H1 (cell line): Measurements from ENCODE around the gene PAOX. TPM values are rescaled to one million over a fixed set of nuclear protein-coding genes. Genes with fewer than 3 reads are reported as not detected.

ENCODE experiments used
- GABPA ChIP-seq: IDR thresholded peaks from 2 replicates; pipeline ENCODE4 v1.6.1; 2011; ENCODE audit warnings: mild to moderate bottlenecking, low read length, moderate library complexity, borderline replicate concordance; ENCODE audit not compliant: insufficient read depth
- SP1 ChIP-seq: IDR thresholded peaks from 2 replicates; pipeline ENCODE4 v1.6.1; 2011; ENCODE audit warnings: low read depth, low read length
- polyA plus RNA-seq, 7 experiments: library from polyadenylated mRNA; depleted of rRNA in 3 of 7; stranded (reverse) in 5 of 7; unstranded in 2 of 7; fragments of >200 nt in 5 of 7; fragments of 200-250 nt in 2 of 7; gene quantifications; 1 replicate in 5 of 7; 2 replicates in 1 of 7; 4 replicates in 1 of 7; pipeline versions ENCODE4 v1.2.1 to v1.2.3, GENCODE V29; 2011 to 2013; ENCODE audit warnings: missing spikeins in 2 of 7, mixed read lengths in 2 of 7
- total RNA-seq: library from RNA; stranded (reverse); fragmentation: NEBNext Ultra II Directional; extraction: Animal tissue kit (Norgen Biotek cat#: 25700); gene quantifications from 2 replicates; pipeline ENCODE4 v1.2.1, GENCODE V29; 2021

Gene PAOX
- total and polyA plus RNA-seq, 2 of the 8 experiments (the other 6 are each of a cell fraction or from before 2014, with no cell fraction given) = 3.7 to 4.3 TPM

DNA sequence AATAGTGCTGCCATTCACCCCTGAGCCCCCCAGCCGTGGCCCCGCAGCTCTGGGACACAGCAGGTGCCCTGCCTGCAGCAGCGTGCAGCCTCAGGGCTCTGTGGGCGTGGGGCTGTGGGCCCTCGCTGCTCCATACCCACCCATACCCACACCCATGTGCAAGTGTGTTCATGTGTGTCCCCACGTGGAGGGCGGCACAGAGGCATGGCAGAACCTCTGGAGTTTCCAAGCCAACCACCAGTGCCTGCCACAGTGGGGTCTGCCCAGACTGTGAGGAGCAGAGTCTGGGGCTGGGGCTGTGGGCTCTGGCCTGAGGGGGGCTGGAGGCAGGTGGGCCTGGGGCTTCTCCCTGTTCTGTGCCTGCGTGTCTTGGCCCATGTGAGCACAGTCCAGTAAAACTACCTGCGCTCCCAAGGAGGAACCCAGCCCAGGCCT lies 29.5 kb upstream of the PAOX start (continued):
- TF ChIP-seq SP1 (no peak), GABPA (no peak)
